Neuron (in vitro differentiated cells): Measurements from ENCODE around the gene SLF2.

Experiments
- H2AFZ ChIP-seq: one replicate; pipeline ENCODE4 v1.6.1; 2013; ENCODE audit warnings: low read depth, mild to moderate bottlenecking, inconsistent platforms, low read length, moderate library complexity
- H3K27me3 ChIP-seq: one replicate; pipeline ENCODE4 v1.6.1; 2013; ENCODE audit warnings: low read length; ENCODE audit not compliant: insufficient read depth
- H3K36me3 ChIP-seq: one replicate; pipeline ENCODE4 v1.6.1; 2013; ENCODE audit warnings: low read length; ENCODE audit not compliant: insufficient read depth
- H3K4me1 ChIP-seq: one replicate; pipeline ENCODE4 v1.6.1; 2013; ENCODE audit warnings: low read length; ENCODE audit not compliant: insufficient read depth
- H3K4me3 ChIP-seq: 2 replicates; pipeline ENCODE4 v1.5.1; 2013; ENCODE audit warnings: mild to moderate bottlenecking, low read length, moderate library complexity
- H3K9me3 ChIP-seq: one replicate; pipeline ENCODE4 v1.6.1; 2013; ENCODE audit warnings: low read length

The SLF2 gene

GRCh38 chr10:100873827-100874326 lies 38.9 kb upstream of the SLF2 start:
- Histone ChIP-seq H3K4me1 (peaks cover 11% of the 10 kb centered on the region), H3K27me3 (peaks cover 29% of the 10 kb centered on the region), H3K9me3 (no peaks in the 10 kb centered on the region), H3K4me3 (no peak overlapping the region), H2AFZ (no peak overlapping the region), H3K36me3 (no peaks in the 10 kb centered on the region)

- Histone ChIP-seq H2AFZ (no peak overlapping the region), H3K27me3 (peaks cover 26% of the 10 kb centered on the region), H3K9me3 (no peaks in the 10 kb centered on the region), H3K4me1 (peaks cover 11% of the 10 kb centered on the region), H3K4me3 (no peak overlapping the region), H3K36me3 (no peaks in the 10 kb centered on the region)
Observed at GRCh38 chr10:100874702-100875483, 37.9 kb upstream of the SLF2 start.

GRCh38 chr10:100875484-100876166 lies 37.1 kb upstream of the SLF2 start:
- Histone ChIP-seq H3K4me1 (peaks cover 11% of the 10 kb centered on the region), H3K4me3 (no peak overlapping the region), H3K9me3 (no peaks in the 10 kb centered on the region), H2AFZ (no peak overlapping the region), H3K27me3 (peaks cover 26% of the 10 kb centered on the region), H3K36me3 (no peaks in the 10 kb centered on the region)

GRCh38 chr10:100876585-100877460 lies 35.9 kb upstream of the SLF2 start:
- H3K27me3 ChIP-seq, result peaks cover 22% of the 10 kb centered on the region
- no peak overlapping the region for H2AFZ ChIP-seq
- peaks cover 13% of the 10 kb centered on the region for H3K4me1 ChIP-seq
- no peaks in the 10 kb centered on the region for H3K36me3 ChIP-seq
- H3K9me3 ChIP-seq, result no peaks in the 10 kb centered on the region
- no peak overlapping the region for H3K4me3 ChIP-seq

- H3K27me3 ChIP-seq, result peaks cover 25% of the 10 kb centered on the region
- no peak overlapping the region for H3K4me3 ChIP-seq
- H3K36me3 ChIP-seq, result no peaks in the 10 kb centered on the region
- H3K9me3 ChIP-seq, result no peaks in the 10 kb centered on the region
- peaks cover 20% of the 10 kb centered on the region for H3K4me1 ChIP-seq
- no peak overlapping the region for H2AFZ ChIP-seq
Observed at GRCh38 chr10:100877461-100877850, 35.3 kb upstream of the SLF2 start.

GRCh38 chr10:100878291-100878910 lies 34.4 kb upstream of the SLF2 start:
- H3K9me3 ChIP-seq, result no peaks in the 10 kb centered on the region
- no peaks in the 10 kb centered on the region for H3K36me3 ChIP-seq
- no peak overlapping the region for H2AFZ ChIP-seq
- H3K4me1 ChIP-seq, result peaks cover 18% of the 10 kb centered on the region
- H3K4me3 ChIP-seq, result no peak overlapping the region
- H3K27me3 ChIP-seq, result peaks cover 20% of the 10 kb centered on the region

GRCh38 chr10:100879741-100880360 lies 32.9 kb upstream of the SLF2 start:
- H3K4me1 ChIP-seq, result peaks cover 9% of the 10 kb centered on the region
- H3K36me3 ChIP-seq, result no peaks in the 10 kb centered on the region
- H3K9me3 ChIP-seq, result no peaks in the 10 kb centered on the region
- H3K4me3 ChIP-seq, result no peak overlapping the region
- peaks cover 12% of the 10 kb centered on the region for H3K27me3 ChIP-seq
- H2AFZ ChIP-seq, result no peak overlapping the region

GRCh38 chr10:100881556-100882213 lies 31.1 kb upstream of the SLF2 start:
- Histone ChIP-seq H3K4me1 (peaks cover 9% of the 10 kb centered on the region), H3K9me3 (no peaks in the 10 kb centered on the region), H3K36me3 (no peaks in the 10 kb centered on the region), H2AFZ (no peak overlapping the region), H3K27me3 (peaks cover 19% of the 10 kb centered on the region), H3K4me3 (no peak overlapping the region)

GRCh38 chr10:100882252-100882651 lies 30.5 kb upstream of the SLF2 start:
- no peak overlapping the region for H3K4me3 ChIP-seq
- no peaks in the 10 kb centered on the region for H3K36me3 ChIP-seq
- H3K27me3 ChIP-seq, result peaks cover 19% of the 10 kb centered on the region
- peaks cover 9% of the 10 kb centered on the region for H3K4me1 ChIP-seq
- H2AFZ ChIP-seq, result no peak overlapping the region
- no peaks in the 10 kb centered on the region for H3K9me3 ChIP-seq

- no peaks in the 10 kb centered on the region for H3K9me3 ChIP-seq
- H3K4me3 ChIP-seq, result no peak overlapping the region
- H3K36me3 ChIP-seq, result no peaks in the 10 kb centered on the region
- H3K27me3 ChIP-seq, result peaks cover 16% of the 10 kb centered on the region
- no peak overlapping the region for H2AFZ ChIP-seq
- H3K4me1 ChIP-seq, result peaks cover 9% of the 10 kb centered on the region
Observed at GRCh38 chr10:100882671-100883311, 30.0 kb upstream of the SLF2 start.

GRCh38 chr10:100883312-100883821 lies 29.4 kb upstream of the SLF2 start:
- H3K4me1 ChIP-seq, result peaks cover 9% of the 10 kb centered on the region
- no peak overlapping the region for H3K4me3 ChIP-seq

More at GRCh38 chr10:100883312-100883821, 29.4 kb upstream of the SLF2 start:
- peaks cover 16% of the 10 kb centered on the region for H3K27me3 ChIP-seq
- H3K36me3 ChIP-seq, result no peaks in the 10 kb centered on the region
- H3K9me3 ChIP-seq, result no peaks in the 10 kb centered on the region
- no peak overlapping the region for H2AFZ ChIP-seq
